Inflammatory macrophage treated with lipopolysaccharide for 4 hours (primary cell): ENCODE measurements around the gene NRXN3.

Experiments used
- DNase-seq: peaks from one replicate; pipeline ENCODE4 v3.0.0-alpha.2; 2020

The NRXN3 gene

GRCh38 chr14:79890527-79890926, 1720.4 kb downstream of the NRXN3 start:
- DNase-seq: no peak

- DNase-seq: no peak
These were observed 1725.8 kb downstream of the NRXN3 start for GRCh38 chr14:79896009-79896408.

DNA sequence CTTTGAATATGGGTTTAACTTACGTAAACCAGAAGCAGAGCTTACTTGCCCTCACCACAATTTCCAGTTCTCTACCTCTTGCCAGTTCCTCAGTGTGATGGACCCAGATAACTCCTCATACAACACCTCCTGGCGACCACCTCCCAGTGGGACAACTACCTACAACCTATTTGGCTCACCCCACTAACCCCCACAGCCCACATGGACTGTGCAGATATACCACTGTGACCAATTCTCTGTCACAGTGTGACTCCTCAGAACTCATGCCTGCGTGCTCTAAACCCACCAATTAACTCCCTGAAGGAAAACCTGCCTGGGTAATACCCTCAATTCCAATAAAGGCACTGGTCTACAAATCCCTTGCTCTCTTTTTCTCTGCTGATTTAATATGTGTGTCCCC, 1729.4 kb downstream of the NRXN3 start:
- DNase-seq: no peak

GRCh38 chr14:79904497-79904896, 1734.3 kb downstream of the NRXN3 start:
- no peak for DNase-seq

DNA sequence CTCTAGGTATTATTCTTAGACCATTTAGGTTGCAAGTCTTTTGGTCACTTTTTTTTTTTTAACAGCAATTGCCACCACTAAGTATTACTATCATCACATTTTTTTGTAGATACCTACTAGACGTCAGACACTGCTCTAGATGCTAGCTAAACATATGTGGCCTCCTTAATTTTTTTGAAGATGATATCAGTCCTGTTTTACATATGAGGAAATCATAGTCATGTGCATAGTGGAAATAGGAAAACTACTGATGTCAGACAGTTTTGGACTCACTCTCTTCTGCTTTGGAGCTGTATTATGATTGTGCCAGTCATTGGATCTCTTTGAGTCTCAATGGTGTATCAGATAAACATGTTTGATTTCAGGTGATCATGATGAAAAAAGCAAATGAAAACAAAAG, 1736.8 kb downstream of the NRXN3 start:
- no peak for DNase-seq

DNA sequence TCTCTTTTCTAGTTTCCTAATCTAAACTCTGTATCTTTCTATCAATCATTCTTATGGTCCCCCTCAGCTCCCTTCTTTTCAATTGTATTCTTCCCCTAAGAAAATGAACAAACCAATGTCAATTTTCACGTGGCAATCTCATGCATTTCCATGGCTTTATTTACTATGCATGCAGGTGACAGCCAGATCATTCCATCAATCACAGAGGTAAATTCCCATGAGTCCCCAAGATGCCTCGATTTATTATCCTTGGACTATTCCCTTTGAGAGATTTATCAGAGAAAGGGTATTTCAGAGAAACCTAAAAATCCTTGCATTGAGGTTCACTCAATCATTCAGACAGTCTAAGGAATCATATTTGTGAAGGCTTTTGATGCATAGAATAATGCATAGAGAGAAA, 1739.9 kb downstream of the NRXN3 start:
- DNase-seq: no peak

- DNase-seq: no peak
These were observed 1741.6 kb downstream of the NRXN3 start for GRCh38 chr14:79911744-79912143.

GRCh38 chr14:79914595-79914994, 1744.4 kb downstream of the NRXN3 start:
- no peak for DNase-seq

- DNase-seq: no peak
These were observed 1745.2 kb downstream of the NRXN3 start for GRCh38 chr14:79915406-79915805.

DNA sequence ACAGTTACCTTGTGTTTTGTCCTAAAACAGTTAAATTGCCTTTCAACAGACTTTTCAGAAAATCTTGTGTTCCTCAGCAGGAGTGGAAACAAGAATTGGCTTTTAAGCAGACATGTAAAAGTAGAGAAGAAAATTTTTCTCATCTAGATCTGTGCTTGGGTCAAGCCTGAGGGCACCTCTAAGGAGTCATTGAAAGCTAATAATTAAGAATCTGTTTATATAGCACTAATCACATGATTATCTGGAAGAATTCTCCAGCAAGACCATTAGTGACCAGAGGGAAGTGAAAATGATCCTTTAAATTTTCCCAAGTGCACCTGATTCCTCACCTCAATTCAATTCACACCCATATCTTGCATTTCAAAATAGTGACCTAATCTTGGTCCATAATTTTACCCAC, 1746.1 kb downstream of the NRXN3 start:
- no peak for DNase-seq

DNA sequence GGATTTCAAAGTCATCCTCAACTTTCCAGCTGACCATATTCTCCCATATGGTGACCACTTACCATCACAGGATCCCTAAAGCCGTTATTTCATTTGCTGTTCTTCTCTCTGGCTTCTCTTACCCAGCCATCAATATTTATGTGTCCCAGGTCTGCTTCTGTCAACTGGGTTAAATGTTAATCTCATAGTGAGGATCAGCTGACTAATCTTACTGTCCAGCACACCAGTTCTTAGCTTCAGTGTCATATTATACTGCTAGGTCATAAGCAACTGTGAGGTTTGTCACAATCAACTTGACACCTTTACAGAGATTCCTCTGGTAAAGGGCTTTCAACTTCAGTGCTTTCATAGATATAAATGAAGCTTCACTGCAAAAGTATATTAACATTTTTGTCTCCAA, 1746.7 kb downstream of the NRXN3 start:
- no peak for DNase-seq
